DND-41 (cell line): Measurements from ENCODE around the gene PHKB.

ENCODE experiments used
- CTCF ChIP-seq: IDR thresholded peaks from 2 replicates; pipeline ENCODE4 v1.5.1; 2012; ENCODE audit warnings: borderline replicate concordance, low read length, moderate library complexity, mild to moderate bottlenecking; ENCODE audit not compliant: poor library complexity, severe bottlenecking; ENCODE audit errors: extremely low read depth
- EZH2 ChIP-seq: IDR thresholded peaks from 3 replicates; pipeline ENCODE4 v1.6.1; 2012; ENCODE audit warnings: borderline replicate concordance, low read depth, mild to moderate bottlenecking, moderate library complexity, low read length, inconsistent platforms; ENCODE audit not compliant: severe bottlenecking

- no peak for TF ChIP-seq CTCF
- no peak for TF ChIP-seq EZH2
Measured at GRCh38 chr16:47499700-47500264, 38.7 kb downstream of the PHKB start.
